ENCODE measurements around the gene NOP14.
"Not testable (repeated sequence)": the region's sequence is repeated elsewhere in the genome, so short reads cannot be mapped to it uniquely, and the experiment has no call there.

The NOP14 gene

GRCh38 chr4:2961421-2961810 lies 1.8 kb downstream of the NOP14 start:
- DNase-seq, result no peak

GRCh38 chr4:2960450-2960849 lies 2.8 kb downstream of the NOP14 start:
- DNase-seq, result not testable (repeated sequence)

- DNase-seq, result no peak
These were observed 4.8 kb downstream of the NOP14 start for GRCh38 chr4:2958446-2958845.

GRCh38 chr4:2955186-2956044 lies 7.8 kb downstream of the NOP14 start:
- DNase-seq, result not testable (repeated sequence)

GRCh38 chr4:2954358-2955185 lies 8.6 kb downstream of the NOP14 start:
- peak in 1 of 2 donors; percentile 22 for DNase-seq

GRCh38 chr4:2953496-2953895 lies 9.7 kb downstream of the NOP14 start:
- no peak for DNase-seq

GRCh38 chr4:2950221-2950989 lies 12.8 kb downstream of the NOP14 start:
- no peak for DNase-seq

GRCh38 chr4:2949782-2950125 lies 13.5 kb downstream of the NOP14 start:
- DNase-seq, result no peak

- no peak for DNase-seq
These were observed 14.1 kb downstream of the NOP14 start for GRCh38 chr4:2948895-2949781.

- no peak for DNase-seq
These were observed 15.3 kb downstream of the NOP14 start for GRCh38 chr4:2947926-2948325.

GRCh38 chr4:2946812-2947600 lies 16.2 kb downstream of the NOP14 start:
- no peak for DNase-seq

GRCh38 chr4:2945619-2946604 lies 17.3 kb downstream of the NOP14 start:
- not testable (repeated sequence) for DNase-seq

- DNase-seq, result no peak
These were observed 18.4 kb downstream of the NOP14 start for GRCh38 chr4:2944586-2945526.

- no peak for DNase-seq
These were observed 19.1 kb downstream of the NOP14 start for GRCh38 chr4:2944091-2944482.

- DNase-seq, result no peak
These were observed 19.7 kb downstream of the NOP14 start for GRCh38 chr4:2943364-2944090.

GRCh38 chr4:2942532-2943363 lies 20.5 kb downstream of the NOP14 start:
- no peak for DNase-seq

- no peak for DNase-seq
These were observed 21.1 kb downstream of the NOP14 start for GRCh38 chr4:2942037-2942531.
